Measurements from ENCODE around the gene LGR5. TPM values are rescaled to one million over a fixed set of nuclear protein-coding genes. Genes with fewer than 3 reads are reported as not detected.
A peak's percentile ranks its signal among the peaks of the same experiment; 100 is the strongest.
"Not testable (repeated sequence)": the region's sequence is repeated elsewhere in the genome, so short reads cannot be mapped to it uniquely, and the experiment has no call there.

The LGR5 gene
- total and polyA plus RNA-seq, 9 of the 15 experiments (the other 6 are each of a cell fraction or from before 2014, with no cell fraction given) = not detected

DNA sequence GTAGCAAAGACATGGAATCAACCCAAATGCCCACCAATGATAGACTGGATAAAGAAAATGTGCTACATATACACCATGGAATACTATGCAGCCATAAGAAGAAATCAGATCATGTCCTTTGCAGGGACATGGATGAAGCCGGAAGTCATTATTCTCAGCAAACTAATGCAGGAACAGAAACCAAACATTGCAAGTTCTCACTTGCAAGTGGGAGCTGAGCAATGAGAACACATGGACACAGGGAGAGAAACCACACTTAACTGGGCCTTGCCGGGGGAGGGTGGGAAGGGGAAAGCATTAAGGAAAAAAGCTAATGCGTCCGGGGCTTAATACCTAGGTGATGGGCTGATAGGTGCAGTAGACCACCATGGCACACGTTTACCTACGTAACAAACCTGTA, 130.3 kb downstream of the LGR5 start:
- in situ Hi-C loops (cut with MboI); ATAC-seq; H3K9me3 ChIP-seq (replicated peaks; ENCODE audit: control insufficient read depth, insufficient read depth, low read depth, low read length); FAIRE-seq; BruUV-seq (replicated peaks); H3K4me3 ChIP-seq; CTCF ChIA-PET (ENCODE audit: low intra/inter-chr PET ratio); H3K9ac ChIP-seq (ENCODE audit: insufficient read depth in 1 of 2, low read depth in 2 of 2, low read length in 2 of 2); H3K36me3 ChIP-seq (ENCODE audit: control insufficient read depth, insufficient read depth, low read length); H3K79me2 ChIP-seq (ENCODE audit: control insufficient read depth, insufficient read depth, low read length); H3K27ac ChIP-seq (ENCODE audit: extremely low read depth, low read depth, low read length); H3K27me3 ChIP-seq (ENCODE audit: control insufficient read depth in 2 of 2, insufficient read depth in 2 of 2, low read length in 2 of 2); H2AFZ ChIP-seq (ENCODE audit: low read depth, low read length); DNase-seq (ENCODE audit: extremely low read depth in 1 of 4, low spot score in 3 of 4); H3K4me2 ChIP-seq (ENCODE audit: insufficient read depth, low read length); H3K4me1 ChIP-seq (replicated peaks in 1 of 2; ENCODE audit: control insufficient read depth in 2 of 2, insufficient read depth in 2 of 2, low read length in 2 of 2); H3K9me1 ChIP-seq (ENCODE audit: control insufficient read depth, insufficient read depth, low read length); H4K20me1 ChIP-seq (replicated peaks; ENCODE audit: control insufficient read depth, insufficient read depth, low read length); POLR2A ChIA-PET: not testable (repeated sequence)
- 49% methylated on average over 5 of the region's 6 CpGs for WGBS (ENCODE audit: insufficient coverage, low coverage, missing lambda C conversion rate)
- intact Hi-C loops (cut with micrococcal nuclease) = loop anchor here (5.0 kb wide), 2 partner anchors 177 to 353 kb away; no protein-coding TSS in a partner anchor

DNA sequence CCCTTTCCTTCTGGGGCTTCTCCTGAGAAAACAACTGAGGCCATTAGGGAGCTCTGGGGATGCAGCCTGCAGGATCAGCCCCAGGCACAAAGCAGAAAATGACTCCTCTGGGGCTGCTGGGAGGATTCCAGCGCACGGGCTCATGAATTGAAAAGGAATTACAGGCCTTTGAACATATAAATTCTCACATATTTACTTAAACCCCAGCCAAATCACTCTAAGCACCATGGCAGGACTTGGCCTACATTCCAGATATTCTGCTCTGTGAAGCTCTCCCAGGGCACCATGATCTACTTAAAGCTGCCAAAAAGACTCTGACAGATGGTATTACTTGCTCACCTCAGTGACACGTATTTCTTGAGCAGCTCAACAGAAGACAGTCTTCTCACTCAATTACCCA, 136.9 kb downstream of the LGR5 start:
- POLR2A ChIA-PET = interaction anchor here (0.6 to 1.3 kb wide), 2 partner anchors 11 to 128 kb away, joined by 3 to 4 read pairs; no protein-coding TSS in a partner anchor
- TF ChIP-seq FUS (optimal IDR thresholded peaks at IDR 0.05; ENCODE audit: low read depth, low read length) (no peak), RFX5 (IDR thresholded peaks at IDR 0.05; ENCODE audit: low read depth, low read length) (no peak), ERF (CRISPR knock-in tag; IDR thresholded peaks at IDR 0.05) (no peak), ADNP (tag; IDR thresholded peaks at IDR 0.05) (no peak), ZNF408 (CRISPR knock-in tag; IDR thresholded peaks at IDR 0.05; ENCODE audit: low read depth) (no peak), SMAD1 (IDR thresholded peaks at IDR 0.05; ENCODE audit: low read depth, low read length, partially characterized antibody) (no peak), FOXJ3 (CRISPR knock-in tag; IDR thresholded peaks at IDR 0.05) (no peak), MCM7 (IDR thresholded peaks at IDR 0.05) (no peak), SAFB (IDR thresholded peaks at IDR 0.05; ENCODE audit: borderline replicate concordance, low read depth, low read length) (no peak), NFYB (IDR thresholded peaks at IDR 0.05; ENCODE audit: extremely low read depth, insufficient read length) (no peak), NR2C1 (IDR thresholded peaks at IDR 0.05) (no peak), NR2C1 (tag; IDR thresholded peaks at IDR 0.05) (no peak), ZNF77 (CRISPR knock-in tag; IDR thresholded peaks at IDR 0.05) (no peak), MCM5 (IDR thresholded peaks at IDR 0.05; ENCODE audit: low read depth) (no peak), DDX20 (tag; IDR thresholded peaks at IDR 0.05; ENCODE audit: low read depth) (no peak), ZZZ3 (IDR thresholded peaks at IDR 0.05) (no peak)
- TF ChIP-seq, protein P1, sequence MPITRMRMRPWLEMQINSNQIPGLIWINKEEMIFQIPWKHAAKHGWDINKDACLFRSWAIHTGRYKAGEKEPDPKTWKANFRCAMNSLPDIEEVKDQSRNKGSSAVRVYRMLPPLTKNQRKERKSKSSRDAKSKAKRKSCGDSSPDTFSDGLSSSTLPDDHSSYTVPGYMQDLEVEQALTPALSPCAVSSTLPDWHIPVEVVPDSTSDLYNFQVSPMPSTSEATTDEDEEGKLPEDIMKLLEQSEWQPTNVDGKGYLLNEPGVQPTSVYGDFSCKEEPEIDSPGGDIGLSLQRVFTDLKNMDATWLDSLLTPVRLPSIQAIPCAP (CRISPR knock-in tag; IDR thresholded peaks at IDR 0.05; ENCODE audit: borderline replicate concordance) = no peak
- TF ChIP-seq, protein P2, sequence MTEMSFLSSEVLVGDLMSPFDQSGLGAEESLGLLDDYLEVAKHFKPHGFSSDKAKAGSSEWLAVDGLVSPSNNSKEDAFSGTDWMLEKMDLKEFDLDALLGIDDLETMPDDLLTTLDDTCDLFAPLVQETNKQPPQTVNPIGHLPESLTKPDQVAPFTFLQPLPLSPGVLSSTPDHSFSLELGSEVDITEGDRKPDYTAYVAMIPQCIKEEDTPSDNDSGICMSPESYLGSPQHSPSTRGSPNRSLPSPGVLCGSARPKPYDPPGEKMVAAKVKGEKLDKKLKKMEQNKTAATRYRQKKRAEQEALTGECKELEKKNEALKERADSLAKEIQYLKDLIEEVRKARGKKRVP (CRISPR knock-in tag; IDR thresholded peaks at IDR 0.05) = no peak

More for the DNA sequence above, 136.9 kb downstream of the LGR5 start:
- Histone ChIP-seq H3K27me3 (ENCODE audit: control insufficient read depth in 2 of 2, insufficient read depth in 2 of 2, low read length in 2 of 2) (no peaks in the 10 kb centered on the region), H3K9me3 (replicated peaks; ENCODE audit: control insufficient read depth, insufficient read depth, low read depth, low read length) (no peaks in the 10 kb centered on the region), H4K20me1 (replicated peaks; ENCODE audit: control insufficient read depth, insufficient read depth, low read length) (no peaks in the 10 kb centered on the region), H3K27ac (ENCODE audit: extremely low read depth, low read depth, low read length) (no peak overlapping the region), H3K4me1 (replicated peaks in 1 of 2; ENCODE audit: control insufficient read depth in 2 of 2, insufficient read depth in 2 of 2, low read length in 2 of 2) (no peaks in the 10 kb centered on the region; a peak in 1 of 5 replicates), H3K79me2 (ENCODE audit: control insufficient read depth, insufficient read depth, low read length) (no peaks in the 10 kb centered on the region), H3K9me1 (ENCODE audit: control insufficient read depth, insufficient read depth, low read length) (no peaks in the 10 kb centered on the region), H3K36me3 (ENCODE audit: control insufficient read depth, insufficient read depth, low read length) (no peaks in the 10 kb centered on the region), H3K4me3 (no peak overlapping the region), H3K4me2 (ENCODE audit: insufficient read depth, low read length) (no peak overlapping the region), H2AFZ (ENCODE audit: low read depth, low read length) (peak overlapping the region; percentile 75), H3K9ac (ENCODE audit: insufficient read depth in 1 of 2, low read depth in 2 of 2, low read length in 2 of 2) (no peak overlapping the region)
- no TSS peak for BruUV-seq (replicated peaks)
- intact Hi-C loops (cut with micrococcal nuclease) = no loop called here
- in situ Hi-C loops (cut with MboI) = no loop called here
- CTCF ChIA-PET (ENCODE audit: low intra/inter-chr PET ratio) = no interaction called here
- WGBS (ENCODE audit: insufficient coverage, low coverage, missing lambda C conversion rate) = 47% methylated on average over 3 of the region's 3 CpGs
- FAIRE-seq (no peak), DNase-seq (ENCODE audit: extremely low read depth in 1 of 4, low spot score in 3 of 4) (no peak), ATAC-seq (peak; percentile 35; the same call in 2 of the 3 replicates)

Data from K562 (cell line).